GM18868 (cell line): ENCODE data around the gene ARMC9.

ENCODE experiments used
- ATAC-seq: cut with Tn5 transposase; IDR thresholded peaks from one replicate; pipeline ENCODE4 v1.9.1; 2021; ENCODE audit warnings: mild to moderate bottlenecking, moderate library complexity; ENCODE audit not compliant: unreplicated experiment

The ARMC9 gene

GRCh38 chr2:231378026-231378722, 179.7 kb downstream of the ARMC9 start:
- no peak for ATAC-seq

GRCh38 chr2:231379266-231380215, 181.1 kb downstream of the ARMC9 start:
- ATAC-seq, result no peak

- ATAC-seq, result no peak
Observed at GRCh38 chr2:231380307-231380706, 181.9 kb downstream of the ARMC9 start.

GRCh38 chr2:231380991-231381847, 182.8 kb downstream of the ARMC9 start:
- ATAC-seq, result no peak

GRCh38 chr2:231382116-231382515, 183.7 kb downstream of the ARMC9 start:
- no peak for ATAC-seq

GRCh38 chr2:231383416-231384108, 185.1 kb downstream of the ARMC9 start:
- no peak for ATAC-seq

- no peak for ATAC-seq
Observed at GRCh38 chr2:231384109-231384435, 185.6 kb downstream of the ARMC9 start.

- no peak for ATAC-seq
Observed at GRCh38 chr2:231384970-231385369, 186.5 kb downstream of the ARMC9 start.

- ATAC-seq, result no peak
Observed at GRCh38 chr2:231385429-231385828, 187.0 kb downstream of the ARMC9 start.

GRCh38 chr2:231386446-231386845, 188.0 kb downstream of the ARMC9 start:
- ATAC-seq, result no peak

- no peak for ATAC-seq
Observed at GRCh38 chr2:231387904-231388724, 189.7 kb downstream of the ARMC9 start.

GRCh38 chr2:231388725-231389346, 190.4 kb downstream of the ARMC9 start:
- no peak for ATAC-seq

GRCh38 chr2:231390667-231391066, 192.2 kb downstream of the ARMC9 start:
- ATAC-seq, result no peak

- ATAC-seq, result no peak
Observed at GRCh38 chr2:231391981-231392380, 193.6 kb downstream of the ARMC9 start.

GRCh38 chr2:231392431-231393148, 194.2 kb downstream of the ARMC9 start:
- ATAC-seq, result no peak

- no peak for ATAC-seq
Observed at GRCh38 chr2:231393149-231394131, 195.0 kb downstream of the ARMC9 start.
